Ishikawa (cell line): ENCODE measurements around the gene SERPINE2.

Experiments
- CEBPB ChIP-seq: IDR thresholded peaks from 2 replicates; pipeline ENCODE4 v1.6.1; 2012
- CREB1 ChIP-seq: IDR thresholded peaks from 2 replicates; pipeline ENCODE4 v1.6.1; 2012; ENCODE audit warnings: low read depth
- EGR1 ChIP-seq: IDR thresholded peaks from 2 replicates; pipeline ENCODE4 v1.6.1; 2012
- EP300 ChIP-seq: IDR thresholded peaks from 2 replicates; pipeline ENCODE4 v1.6.1; 2012; ENCODE audit warnings: borderline replicate concordance
- FOXM1 ChIP-seq: IDR thresholded peaks from 2 replicates; pipeline ENCODE4 v1.6.1; 2012; ENCODE audit warnings: low read depth, borderline replicate concordance
- MAX ChIP-seq: IDR thresholded peaks from 2 replicates; pipeline ENCODE4 v1.6.1; 2012
- NFIC ChIP-seq: IDR thresholded peaks from 2 replicates; pipeline ENCODE4 v1.6.1; 2012
- RAD21 ChIP-seq: IDR thresholded peaks from 2 replicates; pipeline ENCODE4 v1.6.1; 2012; ENCODE audit warnings: low read depth
- TAF1 ChIP-seq: IDR thresholded peaks from 2 replicates; pipeline ENCODE4 v1.6.1; 2012; ENCODE audit warnings: low read depth, mild to moderate bottlenecking
- TCF12 ChIP-seq: IDR thresholded peaks from 2 replicates; pipeline ENCODE4 v1.6.1; 2012; ENCODE audit warnings: low read depth
- TEAD4 ChIP-seq: IDR thresholded peaks from 2 replicates; pipeline ENCODE4 v1.6.1; 2012
- USF1 ChIP-seq: IDR thresholded peaks from 2 replicates; pipeline ENCODE4 v1.6.1; 2012
- YY1 ChIP-seq: IDR thresholded peaks from 2 replicates; pipeline ENCODE4 v1.6.1; 2012; ENCODE audit warnings: low read depth
- ZBTB7A ChIP-seq: IDR thresholded peaks from 2 replicates; pipeline ENCODE4 v1.6.1; 2012; ENCODE audit warnings: low read depth
- TF ChIP-seq, protein P1 (sequence below): IDR thresholded peaks from 2 replicates; pipeline ENCODE4 v1.6.1; 2012; ENCODE audit warnings: low read depth, mild to moderate bottlenecking

The SERPINE2 gene

DNA sequence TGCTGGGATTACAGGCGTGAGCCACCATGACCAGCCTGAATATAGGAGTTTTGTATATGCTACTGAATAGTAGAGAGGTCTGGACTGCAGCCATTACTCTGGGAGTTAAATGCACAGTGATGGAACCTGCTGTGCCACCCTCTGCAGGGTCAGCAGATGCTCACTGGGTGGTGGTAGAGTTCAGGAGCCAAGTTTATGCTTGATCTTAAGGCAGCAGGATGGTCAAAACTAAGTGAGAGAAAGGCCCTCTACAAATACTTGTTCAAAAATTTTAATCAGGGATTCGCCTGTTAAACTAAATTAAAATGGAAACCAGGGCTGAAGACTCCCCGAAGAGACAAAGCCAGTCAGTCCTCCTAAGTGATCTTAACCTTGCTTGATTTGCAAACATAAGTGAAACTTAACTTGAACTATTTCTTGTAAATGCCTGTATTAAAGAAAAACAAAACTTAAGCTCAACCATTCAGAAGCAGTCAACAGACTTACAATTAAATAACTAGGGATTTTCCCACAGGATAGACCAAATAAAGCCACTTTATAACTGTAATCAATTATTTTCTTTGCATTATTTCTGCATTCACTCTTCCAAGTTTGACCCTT is 89.7 kb downstream of the SERPINE2 start:
- no peak for TF ChIP-seq EP300
- no peak for TF ChIP-seq TCF12
- TF ChIP-seq, protein P1, sequence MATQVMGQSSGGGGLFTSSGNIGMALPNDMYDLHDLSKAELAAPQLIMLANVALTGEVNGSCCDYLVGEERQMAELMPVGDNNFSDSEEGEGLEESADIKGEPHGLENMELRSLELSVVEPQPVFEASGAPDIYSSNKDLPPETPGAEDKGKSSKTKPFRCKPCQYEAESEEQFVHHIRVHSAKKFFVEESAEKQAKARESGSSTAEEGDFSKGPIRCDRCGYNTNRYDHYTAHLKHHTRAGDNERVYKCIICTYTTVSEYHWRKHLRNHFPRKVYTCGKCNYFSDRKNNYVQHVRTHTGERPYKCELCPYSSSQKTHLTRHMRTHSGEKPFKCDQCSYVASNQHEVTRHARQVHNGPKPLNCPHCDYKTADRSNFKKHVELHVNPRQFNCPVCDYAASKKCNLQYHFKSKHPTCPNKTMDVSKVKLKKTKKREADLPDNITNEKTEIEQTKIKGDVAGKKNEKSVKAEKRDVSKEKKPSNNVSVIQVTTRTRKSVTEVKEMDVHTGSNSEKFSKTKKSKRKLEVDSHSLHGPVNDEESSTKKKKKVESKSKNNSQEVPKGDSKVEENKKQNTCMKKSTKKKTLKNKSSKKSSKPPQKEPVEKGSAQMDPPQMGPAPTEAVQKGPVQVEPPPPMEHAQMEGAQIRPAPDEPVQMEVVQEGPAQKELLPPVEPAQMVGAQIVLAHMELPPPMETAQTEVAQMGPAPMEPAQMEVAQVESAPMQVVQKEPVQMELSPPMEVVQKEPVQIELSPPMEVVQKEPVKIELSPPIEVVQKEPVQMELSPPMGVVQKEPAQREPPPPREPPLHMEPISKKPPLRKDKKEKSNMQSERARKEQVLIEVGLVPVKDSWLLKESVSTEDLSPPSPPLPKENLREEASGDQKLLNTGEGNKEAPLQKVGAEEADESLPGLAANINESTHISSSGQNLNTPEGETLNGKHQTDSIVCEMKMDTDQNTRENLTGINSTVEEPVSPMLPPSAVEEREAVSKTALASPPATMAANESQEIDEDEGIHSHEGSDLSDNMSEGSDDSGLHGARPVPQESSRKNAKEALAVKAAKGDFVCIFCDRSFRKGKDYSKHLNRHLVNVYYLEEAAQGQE = no peak
- no peak for TF ChIP-seq ZBTB7A
- TF ChIP-seq FOXM1 = no peak
- TF ChIP-seq CREB1 = no peak
- TF ChIP-seq MAX = no peak
- TF ChIP-seq YY1 = no peak

GRCh38 chr2:223947711-223948205 is 91.3 kb downstream of the SERPINE2 start:
- peak; percentile 83 for TF ChIP-seq MAX
- TF ChIP-seq FOXM1 = no peak

GRCh38 chr2:223945755-223946154 is 93.3 kb downstream of the SERPINE2 start:
- no peak for TF ChIP-seq NFIC
- TF ChIP-seq, protein P1 = no peak
- no peak for TF ChIP-seq USF1
- TF ChIP-seq RAD21 = no peak
- no peak for TF ChIP-seq EGR1

GRCh38 chr2:223944703-223945531 is 94.2 kb downstream of the SERPINE2 start, which contains the start of gene WDFY1:
TSS of gene WDFY1 (minus strand) at chr2:223945335. CDS start at chr2:223945284, 51 bp downstream.
- TF ChIP-seq, protein P1 = no peak
- no peak; the same call in 1 of the 2 replicates for TF ChIP-seq EGR1
- TF ChIP-seq USF1 = peak; percentile 87
- peak; percentile 64 for TF ChIP-seq MAX
- TF ChIP-seq CREB1 = no peak
- TF ChIP-seq RAD21 = no peak
- peak; percentile 66; the same call in 1 of the 2 replicates for TF ChIP-seq TCF12
- no peak for TF ChIP-seq TEAD4
- TF ChIP-seq EP300 = peak; percentile 58; the same call in 1 of the 2 replicates
- TF ChIP-seq FOXM1 = no peak
- TF ChIP-seq YY1 = peak; percentile 94
- no peak for TF ChIP-seq CEBPB
- TF ChIP-seq ZBTB7A = peak; percentile 99
- TF ChIP-seq NFIC = peak; percentile 55; the same call in 1 of the 2 replicates
- peak; percentile 84; the same call in 1 of the 2 replicates for TF ChIP-seq TAF1
